HepG2 (cell line): Measurements from ENCODE around the gene TTC23. TPM values are rescaled to one million over a fixed set of nuclear protein-coding genes. Genes with fewer than 3 reads are reported as not detected.

Experiments used
- CENPX ChIP-seq: sonication (generic); formaldehyde crosslinking; IDR thresholded peaks from 2 replicates; pipeline ENCODE4 v1.9.0; 2021; ENCODE audit warnings: mild to moderate bottlenecking, missing genetic modification reagents, moderate library complexity
- ETV5 ChIP-seq: IDR thresholded peaks from 2 replicates; pipeline ENCODE4 v1.6.1; 2018; ENCODE audit warnings: missing biosample characterization, missing genetic modification reagents, inconsistent platforms, borderline replicate concordance
- HNRNPLL ChIP-seq: fragments of 200-400 bp; formaldehyde crosslinking; IDR thresholded peaks from 2 replicates; pipeline ENCODE4 v1.6.1; 2017; ENCODE audit warnings: mild to moderate bottlenecking, low read depth, low read length; ENCODE audit not compliant: poor library complexity, severe bottlenecking
- HNRNPUL1 ChIP-seq: fragments of 200-400 bp; formaldehyde crosslinking; IDR thresholded peaks from 2 replicates; pipeline ENCODE4 v1.6.1; 2017; ENCODE audit warnings: low read depth, mild to moderate bottlenecking, low read length, moderate library complexity
- KDM2A ChIP-seq: sonication (generic); formaldehyde crosslinking; IDR thresholded peaks from 2 replicates; pipeline ENCODE4 v1.4.0; 2020; ENCODE audit warnings: low read depth, missing genetic modification reagents, borderline replicate concordance
- KDM3A ChIP-seq: IDR thresholded peaks from 2 replicates; pipeline ENCODE4 v1.6.1; 2018; ENCODE audit warnings: low read depth, missing compliant biosample characterization
- KLF15 ChIP-seq: sonication (generic); formaldehyde crosslinking; IDR thresholded peaks from 2 replicates; pipeline ENCODE4 v1.8.1; 2023; ENCODE audit warnings: borderline replicate concordance, mild to moderate bottlenecking, inconsistent platforms, missing genetic modification reagents, mixed read lengths
- MYNN ChIP-seq: sonication (generic); formaldehyde crosslinking; IDR thresholded peaks from 2 replicates; pipeline ENCODE4 v1.4.0; 2020; ENCODE audit warnings: mild to moderate bottlenecking, low read depth, missing genetic modification reagents
- NRL ChIP-seq: sonication (generic); formaldehyde crosslinking; IDR thresholded peaks from 2 replicates; pipeline ENCODE4 v1.5.0; 2020; ENCODE audit warnings: missing genetic modification reagents, mild to moderate bottlenecking, moderate library complexity, borderline replicate concordance
- PAX8 ChIP-seq: sonication (generic); formaldehyde crosslinking; IDR thresholded peaks from 2 replicates; pipeline ENCODE4 v1.8.0; 2022; ENCODE audit warnings: mild to moderate bottlenecking, missing genetic modification reagents, borderline replicate concordance
- SMAD9 ChIP-seq: sonication (generic); formaldehyde crosslinking; IDR thresholded peaks from 2 replicates; pipeline ENCODE4 v1.5.1; 2020; ENCODE audit warnings: mild to moderate bottlenecking, missing genetic modification reagents
- SMARCC2 ChIP-seq: fragments of 450-650 bp; IDR thresholded peaks from 2 replicates; pipeline ENCODE4 v1.6.1; 2017; ENCODE audit warnings: antibody characterized with exemption, mild to moderate bottlenecking
- SRY ChIP-seq: sonication (generic); formaldehyde crosslinking; IDR thresholded peaks from 2 replicates; pipeline ENCODE4 v1.8.0; 2022; ENCODE audit warnings: mild to moderate bottlenecking, missing genetic modification reagents
- XBP1 ChIP-seq: sonication (generic); formaldehyde crosslinking; IDR thresholded peaks from 2 replicates; pipeline ENCODE4 v1.5.0; 2020; ENCODE audit warnings: missing genetic modification reagents
- YEATS4 ChIP-seq: sonication (generic); formaldehyde crosslinking; IDR thresholded peaks from 2 replicates; pipeline ENCODE4 v1.4.0; 2020; ENCODE audit warnings: missing genetic modification reagents, borderline replicate concordance
- ZMYM4 ChIP-seq: sonication (generic); formaldehyde crosslinking; IDR thresholded peaks from 2 replicates; pipeline ENCODE4 v1.8.1; 2023; ENCODE audit warnings: mild to moderate bottlenecking, missing genetic modification reagents
- ZNF101 ChIP-seq: sonication (generic); formaldehyde crosslinking; IDR thresholded peaks from 2 replicates; pipeline ENCODE4 v1.4.0; 2020; ENCODE audit warnings: mild to moderate bottlenecking, low read depth, missing genetic modification reagents, borderline replicate concordance
- ZNF143 ChIP-seq: sonication (generic); formaldehyde crosslinking; IDR thresholded peaks from 2 replicates; pipeline ENCODE4 v1.4.0; 2020; ENCODE audit warnings: missing genetic modification reagents
- ZNF331 ChIP-seq: sonication (generic); formaldehyde crosslinking; IDR thresholded peaks from 2 replicates; pipeline ENCODE4 v1.4.0; 2020; ENCODE audit warnings: missing genetic modification reagents
- ZNF678 ChIP-seq: sonication (generic); formaldehyde crosslinking; IDR thresholded peaks from 2 replicates; pipeline ENCODE4 v1.4.0; 2020; ENCODE audit warnings: mild to moderate bottlenecking, missing genetic modification reagents
- polyA plus RNA-seq, 8 experiments: library from polyadenylated mRNA; depleted of rRNA in 3 of 8; stranded (reverse) in 7 of 8; unstranded in 1 of 8; fragments of >200 nt; fragmentation: Illumina TruSeq in 4 of 8; extraction: Trizol in 4 of 8; gene quantifications; 2 replicates each; pipeline versions ENCODE4 v1.2.1 to v1.2.3, GENCODE V29; 2011 to 2016; ENCODE audit warnings: low read depth in 4 of 8, missing spikeins in 1 of 8, mixed read lengths in 1 of 8; ENCODE audit not compliant: insufficient read depth in 1 of 8
- total RNA-seq, 5 experiments: library from RNA; depleted of rRNA; stranded (reverse); fragments of >200 nt; fragmentation: Illumina TruSeq; extraction: Trizol; gene quantifications; 2 replicates each; pipeline ENCODE4 v1.2.3, GENCODE V29; 2016; ENCODE audit warnings: low read depth in 1 of 5
- TF ChIP-seq, protein P1 (sequence below): IDR thresholded peaks from 2 replicates; pipeline ENCODE4 v1.6.1; 2016; ENCODE audit warnings: missing compliant biosample characterization, missing genetic modification reagents, borderline replicate concordance
- TF ChIP-seq, protein P2 (sequence below): sonication (generic); formaldehyde crosslinking; conservative IDR thresholded peaks from 2 replicates; pipeline ENCODE4 v1.8.0; 2022; ENCODE audit warnings: missing genetic modification reagents
- TF ChIP-seq, protein P3 (sequence below): sonication (generic); formaldehyde crosslinking; IDR thresholded peaks from 2 replicates; pipeline ENCODE4 v1.4.0; 2020; ENCODE audit warnings: missing genetic modification reagents, borderline replicate concordance
- TF ChIP-seq, protein P4 (sequence below): sonication (generic); formaldehyde crosslinking; IDR thresholded peaks from 2 replicates; pipeline ENCODE4 v1.4.0; 2020; ENCODE audit warnings: missing genetic modification reagents, low read depth, mild to moderate bottlenecking, borderline replicate concordance

The TTC23 gene
- total and polyA plus RNA-seq, 2 of the 13 experiments (the other 11 are each of a cell fraction or from before 2014, with no cell fraction given) = 1.6 to 11.7 TPM

DNA sequence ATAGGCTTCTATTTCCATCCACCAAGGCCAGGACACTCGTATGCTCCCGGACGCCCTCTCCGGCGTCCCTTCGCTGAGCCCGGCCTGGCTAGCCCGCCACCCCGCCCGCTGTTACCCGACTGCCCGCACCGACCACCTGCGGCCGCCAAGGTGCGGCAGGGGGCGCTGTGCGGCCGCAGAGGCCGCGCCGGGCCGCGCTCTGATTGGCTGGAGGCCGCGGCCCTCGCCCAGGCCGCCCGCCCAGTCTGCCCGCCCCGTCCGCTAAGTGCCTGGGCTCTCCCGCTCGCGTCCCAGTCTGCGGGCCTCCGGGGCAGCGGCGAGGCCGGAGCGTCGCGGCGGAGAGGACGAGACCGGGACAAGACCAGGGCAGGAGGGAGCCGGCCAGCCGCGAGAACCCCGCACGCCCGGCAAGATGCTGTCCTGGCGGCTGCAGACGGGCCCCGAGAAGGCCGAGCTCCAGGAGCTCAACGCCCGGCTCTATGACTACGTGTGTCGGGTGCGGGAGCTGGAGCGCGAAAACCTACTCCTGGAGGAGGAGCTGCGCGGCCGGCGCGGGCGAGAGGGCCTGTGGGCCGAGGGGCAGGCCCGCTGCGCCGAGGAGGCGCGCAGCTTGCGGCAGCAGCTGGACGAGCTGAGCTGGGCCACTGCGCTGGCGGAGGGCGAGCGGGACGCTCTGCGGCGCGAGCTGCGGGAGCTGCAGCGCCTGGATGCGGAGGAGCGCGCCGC lies 144.4 kb downstream of the TTC23 start, which contains the start of gene SYNM (continued):
- TF ChIP-seq KDM2A (CRISPR knock-in tag) = peak; percentile 85
- no peak for TF ChIP-seq CENPX
- no peak for TF ChIP-seq ZNF101 (CRISPR knock-in tag)
- TF ChIP-seq ZNF331 (CRISPR knock-in tag) = no peak
- TF ChIP-seq ZNF143 (CRISPR knock-in tag) = no peak
- TF ChIP-seq, protein P1, sequence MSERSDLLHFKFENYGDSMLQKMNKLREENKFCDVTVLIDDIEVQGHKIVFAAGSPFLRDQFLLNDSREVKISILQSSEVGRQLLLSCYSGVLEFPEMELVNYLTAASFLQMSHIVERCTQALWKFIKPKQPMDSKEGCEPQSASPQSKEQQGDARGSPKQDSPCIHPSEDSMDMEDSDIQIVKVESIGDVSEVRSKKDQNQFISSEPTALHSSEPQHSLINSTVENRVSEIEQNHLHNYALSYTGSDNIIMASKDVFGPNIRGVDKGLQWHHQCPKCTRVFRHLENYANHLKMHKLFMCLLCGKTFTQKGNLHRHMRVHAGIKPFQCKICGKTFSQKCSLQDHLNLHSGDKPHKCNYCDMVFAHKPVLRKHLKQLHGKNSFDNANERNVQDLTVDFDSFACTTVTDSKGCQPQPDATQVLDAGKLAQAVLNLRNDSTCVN (CRISPR knock-in tag) = peak; percentile 51; the same call in 1 of the 2 replicates
- TF ChIP-seq KDM3A (CRISPR knock-in tag) = no peak
- no peak for TF ChIP-seq PAX8 (CRISPR knock-in tag)
- no peak for TF ChIP-seq SMARCC2
- TF ChIP-seq, protein P2, sequence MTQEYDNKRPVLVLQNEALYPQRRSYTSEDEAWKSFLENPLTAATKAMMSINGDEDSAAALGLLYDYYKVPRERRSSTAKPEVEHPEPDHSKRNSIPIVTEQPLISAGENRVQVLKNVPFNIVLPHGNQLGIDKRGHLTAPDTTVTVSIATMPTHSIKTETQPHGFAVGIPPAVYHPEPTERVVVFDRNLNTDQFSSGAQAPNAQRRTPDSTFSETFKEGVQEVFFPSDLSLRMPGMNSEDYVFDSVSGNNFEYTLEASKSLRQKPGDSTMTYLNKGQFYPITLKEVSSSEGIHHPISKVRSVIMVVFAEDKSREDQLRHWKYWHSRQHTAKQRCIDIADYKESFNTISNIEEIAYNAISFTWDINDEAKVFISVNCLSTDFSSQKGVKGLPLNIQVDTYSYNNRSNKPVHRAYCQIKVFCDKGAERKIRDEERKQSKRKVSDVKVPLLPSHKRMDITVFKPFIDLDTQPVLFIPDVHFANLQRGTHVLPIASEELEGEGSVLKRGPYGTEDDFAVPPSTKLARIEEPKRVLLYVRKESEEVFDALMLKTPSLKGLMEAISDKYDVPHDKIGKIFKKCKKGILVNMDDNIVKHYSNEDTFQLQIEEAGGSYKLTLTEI = no peak
- no peak for TF ChIP-seq SMAD9 (CRISPR knock-in tag)
- TF ChIP-seq, protein P3, sequence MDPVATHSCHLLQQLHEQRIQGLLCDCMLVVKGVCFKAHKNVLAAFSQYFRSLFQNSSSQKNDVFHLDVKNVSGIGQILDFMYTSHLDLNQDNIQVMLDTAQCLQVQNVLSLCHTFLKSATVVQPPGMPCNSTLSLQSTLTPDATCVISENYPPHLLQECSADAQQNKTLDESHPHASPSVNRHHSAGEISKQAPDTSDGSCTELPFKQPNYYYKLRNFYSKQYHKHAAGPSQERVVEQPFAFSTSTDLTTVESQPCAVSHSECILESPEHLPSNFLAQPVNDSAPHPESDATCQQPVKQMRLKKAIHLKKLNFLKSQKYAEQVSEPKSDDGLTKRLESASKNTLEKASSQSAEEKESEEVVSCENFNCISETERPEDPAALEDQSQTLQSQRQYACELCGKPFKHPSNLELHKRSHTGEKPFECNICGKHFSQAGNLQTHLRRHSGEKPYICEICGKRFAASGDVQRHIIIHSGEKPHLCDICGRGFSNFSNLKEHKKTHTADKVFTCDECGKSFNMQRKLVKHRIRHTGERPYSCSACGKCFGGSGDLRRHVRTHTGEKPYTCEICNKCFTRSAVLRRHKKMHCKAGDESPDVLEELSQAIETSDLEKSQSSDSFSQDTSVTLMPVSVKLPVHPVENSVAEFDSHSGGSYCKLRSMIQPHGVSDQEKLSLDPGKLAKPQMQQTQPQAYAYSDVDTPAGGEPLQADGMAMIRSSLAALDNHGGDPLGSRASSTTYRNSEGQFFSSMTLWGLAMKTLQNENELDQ = no peak
- TF ChIP-seq MYNN = no peak
- TF ChIP-seq ETV5 (CRISPR knock-in tag) = no peak
- TF ChIP-seq ZMYM4 (CRISPR knock-in tag) = peak; percentile 95
- TF ChIP-seq KLF15 (CRISPR knock-in tag) = no peak
- TF ChIP-seq SRY (CRISPR knock-in tag) = peak; percentile 37; the same call in 1 of the 2 replicates
- peak; percentile 90 for TF ChIP-seq HNRNPLL
- TF ChIP-seq NRL (CRISPR knock-in tag) = 0 out of 2 replicates have a peak, but pooled peaks have one; percentile 79
- TF ChIP-seq YEATS4 (CRISPR knock-in tag) = peak; percentile 67; the same call in 1 of the 2 replicates
- TF ChIP-seq ZNF678 (CRISPR knock-in tag) = peak; percentile 91; the same call in 1 of the 2 replicates
- TF ChIP-seq XBP1 = no peak
- no peak for TF ChIP-seq HNRNPUL1
- TF ChIP-seq, protein P4, sequence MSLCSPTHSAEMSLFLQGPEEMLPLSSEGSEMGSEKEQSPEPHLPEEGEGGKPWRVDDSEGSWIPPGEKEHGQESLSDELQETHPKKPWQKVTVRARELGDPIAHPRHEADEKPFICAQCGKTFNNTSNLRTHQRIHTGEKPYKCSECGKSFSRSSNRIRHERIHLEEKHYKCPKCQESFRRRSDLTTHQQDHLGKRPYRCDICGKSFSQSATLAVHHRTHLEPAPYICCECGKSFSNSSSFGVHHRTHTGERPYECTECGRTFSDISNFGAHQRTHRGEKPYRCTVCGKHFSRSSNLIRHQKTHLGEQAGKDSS (CRISPR knock-in tag) = peak; percentile 74; the same call in 1 of the 2 replicates
